GM19239 (cell line): ENCODE measurements around the gene TOP1.
"Not testable (repeated sequence)": the region's sequence is repeated elsewhere in the genome, so short reads cannot be mapped to it uniquely, and the experiment has no call there.

Experiments
- DNase-seq: peaks from one replicate; pipeline ENCODE4 v3.0.0; 2011; ENCODE audit warnings: low spot score; ENCODE audit not compliant: insufficient read length
- FAIRE-seq: peaks from 2 replicates; lab custom pipeline; 2011; peaks lifted over from hg19 to GRCh38; lab: Jason Lieb, UNC

TOP1 gene

DNA sequence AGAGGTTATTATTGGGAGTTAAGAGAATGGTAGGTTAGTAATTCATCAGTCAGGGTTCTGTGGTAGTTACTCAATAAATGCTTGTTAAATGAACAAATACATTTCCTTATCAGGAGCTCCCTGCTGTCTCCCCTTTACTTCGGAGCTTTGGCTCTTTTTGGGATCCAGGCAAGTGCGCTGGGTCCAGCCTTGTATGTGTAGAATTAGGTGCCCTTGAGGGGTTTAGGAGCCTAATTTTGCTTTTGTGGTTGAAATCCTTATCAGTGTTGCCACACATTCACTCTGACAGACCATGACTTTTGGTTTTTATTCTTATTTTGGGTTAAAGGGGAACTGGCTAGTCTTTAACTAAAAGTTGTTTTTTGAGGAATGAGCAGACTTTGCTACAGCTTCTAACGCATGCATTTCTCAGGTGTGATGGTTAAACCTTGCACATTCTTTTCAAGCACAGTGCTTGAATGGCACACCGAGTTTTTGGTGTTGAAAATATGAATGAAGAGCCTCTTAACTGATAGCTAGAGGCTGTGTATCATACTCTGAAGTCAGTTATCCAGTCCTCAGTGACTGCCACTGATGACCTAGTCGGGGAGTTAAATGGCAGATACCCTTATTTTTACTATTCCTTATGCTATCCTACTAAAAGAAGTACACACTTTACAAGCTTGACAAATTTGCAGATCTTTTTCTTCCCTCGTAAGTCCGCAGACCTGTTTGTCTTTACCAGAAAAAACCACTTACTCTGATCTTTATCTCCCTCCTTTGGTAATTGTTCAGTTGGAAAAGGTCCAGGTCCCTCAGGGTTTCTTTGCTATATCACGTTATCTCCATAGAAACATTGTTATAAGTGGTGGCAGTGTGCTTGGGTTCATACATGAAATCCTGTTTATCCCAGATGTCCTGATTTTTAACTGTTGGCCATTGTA, 58.0 kb downstream of the TOP1 start:
- DNase-seq: no peak
- no peak for FAIRE-seq

DNA sequence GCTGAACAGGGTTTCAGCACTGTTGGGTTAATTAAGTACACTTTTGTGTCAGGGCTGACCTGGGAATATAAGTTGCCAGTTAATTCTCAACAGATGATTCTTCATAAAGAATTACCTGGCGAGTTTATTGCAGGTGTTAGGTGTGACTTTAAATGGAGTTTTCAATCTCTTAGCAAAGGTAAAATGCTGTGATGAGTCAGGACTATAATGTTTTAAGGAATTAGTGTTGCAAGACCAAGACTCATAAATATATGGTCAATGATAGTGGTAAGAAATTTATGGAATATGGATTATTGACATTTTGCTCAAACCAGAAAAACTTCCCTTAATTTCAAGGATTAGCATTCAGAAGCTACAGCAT, 58.7 kb downstream of the TOP1 start:
- DNase-seq: no peak
- no peak for FAIRE-seq

DNA sequence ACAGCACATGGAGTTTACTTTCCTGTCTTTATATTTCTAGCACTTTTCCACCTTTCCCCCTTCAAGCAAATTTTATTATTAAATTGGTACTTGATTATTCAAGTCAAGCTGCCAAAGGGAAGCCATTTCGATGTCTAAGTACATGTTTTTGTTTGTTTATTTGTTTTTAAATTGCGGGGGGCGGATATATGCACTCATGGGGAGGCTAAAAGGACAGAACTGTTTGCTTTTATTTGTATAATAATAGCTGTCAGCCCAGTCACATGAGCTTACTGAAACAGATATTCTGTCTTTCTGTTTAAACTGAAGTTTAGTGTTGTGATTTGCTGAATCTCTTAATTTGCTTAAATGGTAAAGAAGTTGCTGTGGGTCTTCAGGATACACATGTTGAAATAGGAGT, 59.2 kb downstream of the TOP1 start:
- FAIRE-seq: no peak
- DNase-seq: no peak

DNA sequence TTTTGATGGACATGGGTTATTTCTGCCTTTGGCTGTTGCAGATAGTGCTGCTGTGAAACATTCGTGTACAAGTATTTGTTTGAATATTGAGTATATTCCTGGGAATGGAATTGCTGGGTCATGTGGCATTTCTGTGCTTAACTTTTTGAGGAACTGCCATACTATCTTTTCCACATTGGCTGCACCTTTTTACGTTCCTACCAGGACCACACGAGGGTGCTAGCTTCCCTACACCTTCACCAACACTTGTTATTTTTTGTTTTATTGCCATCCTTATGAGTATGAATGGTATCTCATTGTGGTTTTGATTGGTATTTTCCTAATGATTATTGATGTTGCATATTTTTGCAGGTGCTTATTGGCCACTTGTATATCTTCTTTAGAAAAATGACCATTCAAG, 60.9 kb downstream of the TOP1 start:
- FAIRE-seq: no peak
- no peak for DNase-seq

DNA sequence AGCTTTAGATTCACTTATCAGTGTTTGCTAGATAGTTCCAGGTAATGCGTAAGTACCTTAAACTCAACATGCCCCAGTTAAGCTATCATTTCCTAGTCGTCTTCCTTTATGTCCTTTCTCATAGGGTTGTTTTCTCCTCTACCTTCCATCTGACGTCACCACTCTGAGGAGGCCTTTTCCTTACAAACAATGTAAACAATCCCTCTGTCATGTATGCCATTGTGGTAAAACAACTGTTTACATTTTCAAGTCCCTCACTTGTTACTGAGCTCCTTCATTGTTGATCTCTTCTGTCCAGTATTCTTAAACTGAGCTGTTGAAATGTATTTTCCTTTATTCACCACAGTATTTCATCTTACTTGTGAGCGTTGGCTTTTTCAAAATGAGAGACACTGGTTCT, 63.3 kb downstream of the TOP1 start:
- DNase-seq (no peak), FAIRE-seq (no peak)

DNA sequence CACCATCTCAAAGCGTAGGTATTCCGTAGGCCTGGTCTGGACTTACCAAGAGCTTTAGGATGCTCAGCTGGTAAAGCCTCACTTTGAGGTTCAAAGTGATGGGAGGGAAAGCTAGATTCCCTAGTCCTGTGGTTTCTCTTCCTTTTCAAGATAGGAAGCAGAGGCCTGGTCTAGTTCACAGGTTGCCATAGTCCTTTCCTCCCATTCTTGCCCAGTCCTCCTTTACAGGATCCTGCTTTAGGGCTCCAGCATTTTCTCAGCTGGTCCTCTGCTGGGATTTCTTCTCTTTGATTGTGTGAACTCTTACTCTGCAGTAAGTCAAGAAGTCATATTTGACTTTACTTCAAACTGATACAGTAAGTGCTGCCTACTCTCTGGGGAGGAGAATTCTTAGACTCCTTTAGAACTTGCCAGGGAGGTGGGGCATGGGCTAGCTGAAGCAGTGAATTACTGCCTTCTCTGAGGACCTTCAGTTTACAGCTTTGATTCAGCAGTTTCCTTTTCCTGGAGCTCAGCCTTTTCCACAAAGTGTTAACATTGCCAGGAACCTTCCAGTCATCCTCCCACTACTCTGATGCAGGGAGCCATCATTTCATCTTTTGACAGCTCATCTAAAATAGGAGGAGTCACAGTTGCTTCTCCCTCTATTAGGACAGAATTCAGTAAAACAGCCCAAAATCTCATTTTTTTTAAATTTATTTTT, 65.9 kb downstream of the TOP1 start:
- DNase-seq (no peak), FAIRE-seq (no peak)

DNA sequence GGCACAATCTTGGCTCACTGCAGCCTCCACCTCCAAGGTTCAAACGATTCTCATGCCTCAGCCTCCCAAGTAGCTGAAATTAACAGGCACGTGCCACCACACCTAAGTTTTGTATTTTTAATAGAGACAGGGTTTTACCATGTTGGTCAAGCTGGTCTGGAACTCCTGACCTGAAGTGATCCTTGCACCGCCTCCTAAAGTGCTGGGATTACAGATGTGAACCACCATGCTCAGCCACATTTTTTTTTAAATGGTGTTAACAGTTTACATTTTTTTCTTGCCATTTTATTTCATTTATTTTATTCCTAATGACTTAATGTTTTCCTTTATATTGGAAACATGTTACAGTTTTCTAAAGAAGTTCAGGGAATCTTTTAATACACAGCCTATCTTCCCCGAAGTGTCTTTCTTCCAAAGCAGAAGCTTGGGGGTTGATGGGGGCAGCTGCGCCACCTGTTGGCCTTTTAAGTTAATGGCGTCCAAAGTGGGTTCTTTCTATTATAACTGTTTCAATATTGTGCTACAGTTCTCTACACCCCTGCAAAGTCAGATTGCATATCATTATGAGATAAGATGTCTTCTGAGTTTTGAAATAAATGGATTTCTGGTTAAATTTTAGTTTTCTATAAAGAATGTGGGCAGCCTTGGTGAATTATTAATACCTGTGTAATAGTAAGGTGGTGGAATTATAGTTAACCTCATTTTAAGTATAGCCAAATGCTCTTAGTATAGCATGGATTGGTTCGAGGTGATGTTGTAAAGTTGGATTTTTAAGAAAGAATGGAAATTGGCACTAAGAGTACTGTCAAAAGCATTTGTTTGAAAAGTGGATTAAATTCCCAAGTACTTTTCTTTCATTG, 66.7 kb downstream of the TOP1 start:
- DNase-seq (peak; percentile 31), FAIRE-seq (no peak)

DNA sequence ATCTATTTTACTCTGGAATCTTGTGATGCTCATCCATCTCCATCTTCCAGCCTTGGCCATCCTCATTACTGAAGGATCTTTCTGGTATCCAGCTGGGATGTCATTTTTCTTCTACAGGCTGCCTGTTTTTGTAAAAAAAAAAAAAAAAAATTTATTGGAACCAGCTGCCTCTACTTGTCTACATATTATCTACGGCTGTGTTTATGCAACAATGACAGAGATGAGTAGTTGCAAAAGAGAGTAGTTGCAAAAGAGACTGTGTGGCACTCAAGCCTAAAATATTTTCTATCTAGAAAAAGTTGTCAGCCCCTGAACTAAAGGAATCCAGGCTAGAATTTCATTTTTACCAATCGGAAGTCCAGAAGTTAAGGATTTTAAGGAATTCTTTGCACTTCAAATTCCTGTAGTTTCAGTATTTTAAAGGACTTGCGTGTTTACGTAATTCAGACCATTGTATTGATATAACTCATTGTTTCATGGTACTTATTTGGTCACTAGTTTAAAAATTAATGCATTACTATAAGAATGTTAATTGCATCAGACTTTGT, 70.2 kb downstream of the TOP1 start:
- FAIRE-seq: no peak
- DNase-seq: no peak

DNA sequence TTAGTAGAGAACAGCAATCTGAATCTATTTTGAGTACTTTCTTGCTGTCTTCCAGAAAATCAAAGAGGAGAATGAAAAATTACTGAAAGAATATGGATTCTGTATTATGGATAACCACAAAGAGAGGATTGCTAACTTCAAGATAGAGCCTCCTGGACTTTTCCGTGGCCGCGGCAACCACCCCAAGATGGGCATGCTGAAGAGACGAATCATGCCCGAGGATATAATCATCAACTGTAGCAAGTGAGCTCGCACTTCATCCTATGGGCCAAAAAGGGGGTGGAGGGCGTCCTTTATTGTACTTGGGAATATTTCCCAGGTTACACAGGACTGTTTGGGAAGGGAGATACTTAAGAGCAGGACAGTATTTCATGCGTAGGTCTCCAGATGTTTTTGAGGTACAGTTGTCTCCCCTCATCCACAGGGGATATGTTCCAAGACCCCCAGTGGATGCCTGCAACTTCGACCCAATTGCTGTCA, 71.4 kb downstream of the TOP1 start:
- no peak for DNase-seq
- FAIRE-seq: no peak

DNA sequence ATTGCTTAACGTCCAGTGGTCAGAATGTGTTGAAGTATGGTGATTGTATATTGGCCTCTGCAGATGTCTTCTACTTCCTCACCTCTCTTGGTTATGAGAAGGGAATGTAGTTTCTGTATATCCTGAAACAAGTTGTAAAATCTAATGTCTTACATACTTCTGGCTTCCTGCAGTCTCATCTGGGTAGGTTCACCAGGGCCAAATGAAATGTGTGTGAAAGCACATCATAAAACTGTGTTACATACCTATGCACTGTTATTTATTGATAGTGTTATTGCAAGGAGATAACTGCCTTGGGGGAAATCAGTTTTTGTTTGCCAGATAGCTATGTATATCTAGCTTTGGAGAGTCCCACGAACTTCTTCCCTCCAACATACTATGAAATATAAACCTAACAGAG, 73.0 kb downstream of the TOP1 start:
- DNase-seq (no peak), FAIRE-seq (no peak)

DNA sequence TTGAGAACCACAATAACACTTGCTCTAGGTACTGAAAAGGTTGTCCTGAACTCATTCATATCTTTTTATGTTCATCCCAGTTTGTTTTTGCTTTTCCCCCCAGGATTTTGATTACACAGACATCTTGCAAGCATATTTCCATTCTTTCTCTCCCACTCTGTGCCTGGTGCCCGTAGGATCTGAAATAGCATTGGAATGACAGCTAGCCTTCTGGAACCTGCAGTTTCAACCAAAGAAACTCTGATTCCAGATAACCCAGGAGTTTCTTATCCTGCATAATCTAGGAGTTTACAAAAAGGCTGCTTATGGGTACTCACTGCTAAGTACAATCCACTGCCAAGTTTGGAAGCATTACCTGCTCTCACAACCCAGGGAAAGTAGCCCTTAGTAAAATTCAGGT, 79.9 kb downstream of the TOP1 start:
- FAIRE-seq (no peak), DNase-seq (no peak)

DNA sequence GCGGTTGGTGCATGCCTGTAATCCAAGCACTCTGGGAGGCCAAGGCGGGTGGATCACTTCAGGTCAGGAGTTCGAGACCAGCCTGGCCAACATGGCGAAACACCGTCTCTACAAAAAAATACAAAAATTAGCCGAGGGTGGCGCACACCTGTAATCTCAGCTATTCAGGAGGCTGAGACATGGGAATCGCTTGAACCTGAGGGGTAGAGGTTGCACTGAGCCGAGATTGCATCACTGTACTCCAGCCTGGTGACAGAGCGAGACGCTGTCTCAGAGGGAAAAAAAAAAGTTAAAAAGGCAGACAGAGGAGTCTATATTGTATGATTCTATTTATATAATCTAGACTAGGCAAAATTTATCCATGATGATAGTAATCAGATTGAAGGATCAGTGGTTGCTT, 81.4 kb downstream of the TOP1 start:
- DNase-seq (no peak), FAIRE-seq (no peak)

DNA sequence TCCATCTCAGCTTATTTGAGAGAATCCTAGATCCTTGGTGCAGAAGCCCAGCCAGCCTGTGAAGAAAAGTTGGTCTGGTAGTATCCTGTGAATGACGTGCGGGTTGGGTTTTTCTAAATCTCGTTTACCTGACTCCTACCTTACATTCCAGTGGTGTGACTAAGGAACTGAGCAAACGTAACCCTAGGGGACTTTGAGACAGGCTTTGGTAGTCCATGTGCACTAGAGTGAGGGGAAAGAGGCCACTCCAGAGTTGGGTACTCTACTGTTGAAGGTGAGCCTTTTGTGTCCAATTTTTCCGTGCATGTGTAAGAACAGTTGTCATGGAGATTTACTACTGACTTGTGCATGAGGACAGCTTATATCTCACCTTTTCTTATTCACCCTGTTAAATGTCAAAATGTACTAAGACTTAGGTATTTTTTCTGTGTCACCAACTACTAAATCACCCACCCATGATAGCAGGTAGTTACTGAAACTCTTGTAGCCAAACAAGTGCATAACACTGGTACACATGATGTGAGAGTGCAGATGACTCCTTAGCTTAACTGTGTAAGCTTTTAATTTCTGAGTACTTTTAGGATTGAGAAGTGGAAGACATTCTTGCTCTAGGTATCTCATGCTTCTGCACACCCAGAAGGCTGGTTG, 82.4 kb downstream of the TOP1 start:
- no peak for FAIRE-seq

DNA sequence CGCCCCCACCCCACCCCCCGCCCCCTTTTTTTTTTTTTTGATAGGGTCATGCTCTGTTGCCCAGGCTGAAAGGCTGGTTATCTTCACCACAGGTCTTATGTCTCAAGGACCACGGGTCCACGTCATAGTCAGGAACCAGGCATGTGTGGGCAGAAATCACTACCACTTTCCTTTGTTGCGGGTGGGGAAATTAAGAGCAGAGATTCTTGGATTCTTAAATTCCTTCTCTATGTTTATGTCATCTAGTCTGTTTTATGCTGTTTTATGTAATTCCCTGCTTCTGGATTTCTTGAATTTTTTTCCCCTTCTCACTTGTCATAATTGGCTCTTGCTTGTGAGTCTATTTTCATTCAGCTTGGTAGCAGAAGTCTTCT, 82.9 kb downstream of the TOP1 start:
- DNase-seq (no peak), FAIRE-seq (no peak)

More for the DNA sequence above, 82.4 kb downstream of the TOP1 start:
- DNase-seq: no peak

DNA sequence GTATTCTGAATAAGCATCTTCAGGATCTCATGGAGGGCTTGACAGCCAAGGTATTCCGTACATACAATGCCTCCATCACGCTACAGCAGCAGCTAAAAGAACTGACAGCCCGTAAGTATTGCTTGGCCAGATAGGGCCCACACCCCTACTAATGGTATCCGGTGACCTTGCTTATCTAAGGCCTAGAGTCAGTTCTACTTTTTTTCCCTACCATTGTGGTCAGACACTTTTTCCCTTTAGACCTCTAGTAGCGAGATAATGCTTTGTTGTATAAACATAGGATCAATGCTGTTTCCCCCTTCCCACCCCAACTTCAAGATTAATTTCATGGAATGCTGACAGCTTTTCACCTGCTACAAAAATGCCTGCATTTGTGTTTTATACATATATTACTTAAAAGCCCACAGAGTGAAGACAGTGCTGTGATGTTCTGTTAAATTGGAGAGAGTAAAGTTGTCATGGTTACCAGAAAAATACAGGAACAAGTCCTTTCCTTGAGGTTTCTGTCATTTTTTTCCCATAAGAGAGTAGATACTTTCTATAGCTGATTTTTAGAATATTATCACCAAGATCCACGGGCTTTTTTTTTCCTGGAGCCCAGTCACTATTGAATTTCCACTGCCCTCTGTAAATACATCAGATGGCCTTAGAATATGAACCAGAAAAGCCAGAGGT, 87.8 kb downstream of the TOP1 start:
- DNase-seq (no peak), FAIRE-seq (no peak)

DNA sequence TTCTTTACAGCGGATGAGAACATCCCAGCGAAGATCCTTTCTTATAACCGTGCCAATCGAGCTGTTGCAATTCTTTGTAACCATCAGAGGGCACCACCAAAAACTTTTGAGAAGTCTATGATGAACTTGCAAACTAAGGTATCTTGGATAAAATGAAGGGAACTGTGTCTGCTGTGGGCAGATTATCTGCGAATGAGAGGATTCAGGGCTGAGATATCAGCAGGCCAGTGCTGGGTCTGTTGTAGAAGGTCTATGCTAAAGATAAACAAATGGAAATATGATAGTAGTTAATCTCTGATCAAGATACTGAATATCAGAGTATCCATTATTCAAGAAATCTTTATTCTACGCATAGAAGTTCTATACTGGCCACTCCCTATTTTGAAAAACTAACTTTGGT, 89.5 kb downstream of the TOP1 start:
- not testable (repeated sequence) for FAIRE-seq, DNase-seq

DNA sequence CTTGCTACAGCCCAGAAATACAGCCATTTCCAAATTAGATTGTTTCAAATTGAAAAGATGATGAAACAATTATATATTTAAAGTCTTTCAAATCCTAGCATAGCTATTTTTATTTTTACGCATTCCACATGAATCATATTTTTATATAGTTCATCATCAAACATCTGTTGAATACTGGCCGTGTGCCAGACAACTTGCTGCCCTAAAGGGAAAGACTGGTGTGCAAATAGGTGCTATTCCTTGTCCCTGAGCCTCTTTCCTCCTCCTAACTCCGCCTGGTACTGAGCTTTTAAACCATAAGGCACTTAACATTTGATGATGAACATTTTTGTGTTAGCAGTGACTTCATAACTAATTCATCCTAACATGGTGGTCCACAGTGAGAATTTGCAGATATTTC, 90.0 kb downstream of the TOP1 start:
- DNase-seq (no peak), FAIRE-seq (no peak)

DNA sequence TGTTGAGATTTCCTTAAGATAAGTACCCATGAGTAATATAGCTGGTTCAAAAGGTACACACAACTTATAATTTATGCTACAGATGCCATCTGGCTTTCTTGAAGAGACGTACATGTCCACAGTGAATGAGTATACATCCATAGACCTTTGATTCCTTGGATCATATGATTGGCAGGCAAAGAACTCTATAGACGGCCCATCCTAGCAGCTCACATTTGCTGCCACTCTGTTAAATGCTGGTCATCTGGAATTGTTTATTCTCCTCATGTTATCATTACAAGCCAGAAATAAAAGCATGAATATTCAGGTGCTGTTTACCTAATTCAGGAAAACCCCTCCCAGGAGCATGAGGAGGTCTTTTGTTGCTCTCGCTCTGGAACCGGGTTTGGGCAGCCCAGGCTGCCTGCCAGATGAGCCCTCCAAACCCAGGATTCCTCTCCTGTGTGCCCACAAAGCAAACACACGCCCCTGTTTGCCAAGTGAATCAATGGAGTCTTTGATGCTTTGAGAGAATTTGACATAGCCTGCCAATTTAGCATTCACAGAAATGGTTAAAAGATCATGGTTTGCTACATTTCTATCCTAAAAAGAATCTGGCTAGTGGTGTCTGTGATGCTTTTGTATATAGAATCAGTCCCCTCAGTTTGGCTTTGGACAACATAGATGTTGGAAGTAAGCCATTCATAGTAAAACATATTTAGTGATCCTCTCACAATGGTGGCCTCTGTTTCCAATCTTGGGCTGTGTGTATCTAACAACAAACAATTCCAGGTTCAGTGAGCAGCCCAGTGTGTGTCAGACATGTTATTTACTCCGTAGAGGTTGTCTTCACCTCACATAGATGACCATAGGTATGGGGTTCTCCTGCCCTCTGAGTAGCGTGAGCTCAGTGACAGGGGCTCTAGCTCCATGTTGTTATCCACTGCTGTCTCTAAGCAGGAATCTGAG, 91.3 kb downstream of the TOP1 start:
- FAIRE-seq: no peak
- no peak for DNase-seq
